ENCODE measurements around the gene TTC28.

DNA sequence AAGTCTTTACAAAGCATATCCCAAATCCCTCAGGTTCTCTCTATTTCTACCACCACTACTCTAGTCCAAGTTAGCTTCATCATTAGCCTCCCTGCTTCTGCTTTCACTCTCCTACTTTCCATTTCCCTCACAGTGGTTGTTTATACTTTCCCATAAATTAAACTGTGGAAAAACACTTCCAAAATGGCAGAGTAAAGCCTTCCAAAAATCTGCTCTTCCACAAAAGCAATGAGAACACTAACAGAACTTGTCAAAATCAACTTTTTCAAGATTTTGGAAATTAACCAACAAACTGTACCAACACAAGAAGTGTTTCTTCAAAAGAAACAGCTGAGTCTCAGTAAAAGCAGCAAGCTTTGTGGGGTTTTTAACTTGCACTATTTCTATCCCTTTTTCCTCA, 71.8 kb downstream of the TTC28 start:
- no peak for TF ChIP-seq EP300 (IDR thresholded peaks at IDR 0.05)
- TF ChIP-seq, protein P1, sequence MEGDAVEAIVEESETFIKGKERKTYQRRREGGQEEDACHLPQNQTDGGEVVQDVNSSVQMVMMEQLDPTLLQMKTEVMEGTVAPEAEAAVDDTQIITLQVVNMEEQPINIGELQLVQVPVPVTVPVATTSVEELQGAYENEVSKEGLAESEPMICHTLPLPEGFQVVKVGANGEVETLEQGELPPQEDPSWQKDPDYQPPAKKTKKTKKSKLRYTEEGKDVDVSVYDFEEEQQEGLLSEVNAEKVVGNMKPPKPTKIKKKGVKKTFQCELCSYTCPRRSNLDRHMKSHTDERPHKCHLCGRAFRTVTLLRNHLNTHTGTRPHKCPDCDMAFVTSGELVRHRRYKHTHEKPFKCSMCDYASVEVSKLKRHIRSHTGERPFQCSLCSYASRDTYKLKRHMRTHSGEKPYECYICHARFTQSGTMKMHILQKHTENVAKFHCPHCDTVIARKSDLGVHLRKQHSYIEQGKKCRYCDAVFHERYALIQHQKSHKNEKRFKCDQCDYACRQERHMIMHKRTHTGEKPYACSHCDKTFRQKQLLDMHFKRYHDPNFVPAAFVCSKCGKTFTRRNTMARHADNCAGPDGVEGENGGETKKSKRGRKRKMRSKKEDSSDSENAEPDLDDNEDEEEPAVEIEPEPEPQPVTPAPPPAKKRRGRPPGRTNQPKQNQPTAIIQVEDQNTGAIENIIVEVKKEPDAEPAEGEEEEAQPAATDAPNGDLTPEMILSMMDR (IDR thresholded peaks at IDR 0.05) = no peak

Measured in sigmoid colon (tissue), 4 donors.